ENCODE measurements around the gene SUCLG1. TPM values are rescaled to one million over a fixed set of nuclear protein-coding genes. Genes with fewer than 3 reads are reported as not detected.
"Not testable (repeated sequence)": the region's sequence is repeated elsewhere in the genome, so short reads cannot be mapped to it uniquely, and the experiment has no call there.

SUCLG1 gene
- total and polyA plus RNA-seq, 10 of the 15 experiments (the other 5 are each of a cell fraction or from before 2014, with no cell fraction given), result 75.4 to 197 (median 93.6) TPM

DNA sequence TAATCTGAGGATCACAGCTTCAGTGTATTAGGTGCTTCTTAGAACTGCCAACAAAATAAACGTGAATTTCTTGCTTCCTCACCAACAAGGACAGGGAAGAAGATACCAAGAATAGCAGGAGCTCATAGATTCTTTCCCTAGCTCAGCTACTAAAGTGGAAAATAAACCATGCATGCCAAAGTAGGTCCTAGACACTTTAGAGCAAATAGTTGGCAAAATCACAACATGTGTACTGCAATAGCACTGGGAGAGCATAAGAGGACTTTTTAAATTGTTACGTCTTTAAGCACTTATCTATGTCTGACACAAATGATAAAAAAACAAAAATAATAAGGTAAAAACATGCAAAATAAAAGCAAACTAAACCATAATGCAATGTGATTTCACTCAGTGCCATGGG is 49.5 kb downstream of the SUCLG1 start:
- H4K20me1 ChIP-seq (ENCODE audit: control insufficient read depth, insufficient read depth), result no peaks in the 10 kb centered on the region
- TF ChIP-seq BMI1 (IDR thresholded peaks at IDR 0.05; ENCODE audit: borderline replicate concordance) (no peak), ELK1 (IDR thresholded peaks at IDR 0.05; ENCODE audit: low read depth, low read length) (no peak), NRF1 (conservative IDR thresholded peaks at IDR 0.05; ENCODE audit: low read depth, low read length) (no peak)
- FAIRE-seq (no peak), ATAC-seq (no peak), DNase-seq (ENCODE audit: low read depth, low spot score) (no peak)
- no peaks in the 10 kb centered on the region for H3K79me2 ChIP-seq (ENCODE audit: control insufficient read depth, insufficient read depth, low read length)
- CTCF ChIA-PET, result no interaction called here
- no peak overlapping the region for H3K4me3 ChIP-seq
- in situ Hi-C loops (cut with MboI) (no loop called here), intact Hi-C loops (cut with micrococcal nuclease; ENCODE audit: unreplicated experiment) (no loop called here)
- SMC1A ChIA-PET (ENCODE audit: uncharacterized antibody, unreplicated experiment), result interaction anchor here (0.6 kb wide), 1 partner anchor 9 kb away, joined by 3 read pairs; no protein-coding TSS in a partner anchor
- H3K9ac ChIP-seq (ENCODE audit: control insufficient read depth, insufficient read depth, low read length), result no peak overlapping the region
- H2AFZ ChIP-seq (ENCODE audit: control insufficient read depth, low read depth, low read length), result no peak overlapping the region
- H3K9me3 ChIP-seq (replicated peaks; ENCODE audit: control insufficient read depth, insufficient read depth, low read length), result no peaks in the 10 kb centered on the region
- 48% methylated on average over 2 of the region's 2 CpGs for WGBS (ENCODE audit: insufficient coverage, insufficient replicate concordance, low lambda C conversion rate, missing lambda C conversion rate)
- no peaks in the 10 kb centered on the region for H3K36me3 ChIP-seq (ENCODE audit: control insufficient read depth in 2 of 2, insufficient read depth in 2 of 2, low read length in 1 of 2)
- POLR2A ChIA-PET, result no interaction called here
- RAD21 ChIA-PET (ENCODE audit: unreplicated experiment), result no interaction called here
- H3K27ac ChIP-seq (ENCODE audit: control insufficient read depth, insufficient read depth), result no peak overlapping the region
- H3K4me2 ChIP-seq (ENCODE audit: control insufficient read depth, insufficient read depth), result no peak overlapping the region
- H3K27me3 ChIP-seq (replicated peaks in 1 of 2; ENCODE audit: control insufficient read depth in 2 of 2, insufficient read depth in 2 of 2, low read length in 1 of 2), result peaks cover 0 to 3% of the 10 kb centered on the region in 2 experiments; a peak in 1 of 4 replicates
- no TSS peak for BruUV-seq (replicated peaks)
- no peaks in the 10 kb centered on the region for H3K4me1 ChIP-seq (ENCODE audit: control insufficient read depth, insufficient read depth, low read length)

- POLR2A ChIA-PET; H2AFZ ChIP-seq (ENCODE audit: control insufficient read depth, low read depth, low read length); H3K4me2 ChIP-seq (ENCODE audit: control insufficient read depth, insufficient read depth); intact Hi-C loops (cut with micrococcal nuclease; ENCODE audit: unreplicated experiment); RAD21 ChIA-PET (ENCODE audit: unreplicated experiment); BruUV-seq (replicated peaks); in situ Hi-C loops (cut with MboI); SMC1A ChIA-PET (ENCODE audit: uncharacterized antibody, unreplicated experiment); ATAC-seq; H3K4me1 ChIP-seq (ENCODE audit: control insufficient read depth, insufficient read depth, low read length); FAIRE-seq; H4K20me1 ChIP-seq (ENCODE audit: control insufficient read depth, insufficient read depth); CTCF ChIA-PET; DNase-seq (ENCODE audit: low read depth, low spot score); H3K79me2 ChIP-seq (ENCODE audit: control insufficient read depth, insufficient read depth, low read length); H3K27me3 ChIP-seq (replicated peaks in 1 of 2; ENCODE audit: control insufficient read depth in 2 of 2, insufficient read depth in 2 of 2, low read length in 1 of 2); H3K9me3 ChIP-seq (replicated peaks; ENCODE audit: control insufficient read depth, insufficient read depth, low read length); H3K4me3 ChIP-seq; H3K36me3 ChIP-seq (ENCODE audit: control insufficient read depth in 2 of 2, insufficient read depth in 2 of 2, low read length in 1 of 2); H3K27ac ChIP-seq (ENCODE audit: control insufficient read depth, insufficient read depth); H3K9ac ChIP-seq (ENCODE audit: control insufficient read depth, insufficient read depth, low read length): not testable (repeated sequence)
- 53% methylated on average over 3 of the region's 3 CpGs for WGBS (ENCODE audit: insufficient coverage, insufficient replicate concordance, low lambda C conversion rate, missing lambda C conversion rate)
Measured at GRCh38 chr2:84402111-84402510, 57.0 kb downstream of the SUCLG1 start.

- not testable (repeated sequence) for ATAC-seq
- 0% methylated on average over 1 of the region's 1 CpG for WGBS (ENCODE audit: insufficient coverage, insufficient replicate concordance, low lambda C conversion rate, missing lambda C conversion rate)
Measured at GRCh38 chr2:84399839-84400238, 59.2 kb downstream of the SUCLG1 start.

More at GRCh38 chr2:84399839-84400238, 59.2 kb downstream of the SUCLG1 start:
- CTCF ChIA-PET; intact Hi-C loops (cut with micrococcal nuclease; ENCODE audit: unreplicated experiment); FAIRE-seq; SMC1A ChIA-PET (ENCODE audit: uncharacterized antibody, unreplicated experiment); DNase-seq (ENCODE audit: low read depth, low spot score); H2AFZ ChIP-seq (ENCODE audit: control insufficient read depth, low read depth, low read length); H3K27me3 ChIP-seq (replicated peaks in 1 of 2; ENCODE audit: control insufficient read depth in 2 of 2, insufficient read depth in 2 of 2, low read length in 1 of 2); H3K4me1 ChIP-seq (ENCODE audit: control insufficient read depth, insufficient read depth, low read length); H3K27ac ChIP-seq (ENCODE audit: control insufficient read depth, insufficient read depth); H3K4me2 ChIP-seq (ENCODE audit: control insufficient read depth, insufficient read depth); H3K9ac ChIP-seq (ENCODE audit: control insufficient read depth, insufficient read depth, low read length); in situ Hi-C loops (cut with MboI); H3K4me3 ChIP-seq; RAD21 ChIA-PET (ENCODE audit: unreplicated experiment); BruUV-seq (replicated peaks); H4K20me1 ChIP-seq (ENCODE audit: control insufficient read depth, insufficient read depth); POLR2A ChIA-PET; H3K36me3 ChIP-seq (ENCODE audit: control insufficient read depth in 2 of 2, insufficient read depth in 2 of 2, low read length in 1 of 2); H3K79me2 ChIP-seq (ENCODE audit: control insufficient read depth, insufficient read depth, low read length); H3K9me3 ChIP-seq (replicated peaks; ENCODE audit: control insufficient read depth, insufficient read depth, low read length): not testable (repeated sequence)

Measured in GM12878 (cell line).